T-helper 9 cell (primary cell): ENCODE data around the gene DPEP2NB.
A peak's percentile ranks its signal among the peaks of the same experiment; 100 is the strongest.
"Not testable (repeated sequence)": the region's sequence is repeated elsewhere in the genome, so short reads cannot be mapped to it uniquely, and the experiment has no call there.

Experiments used
- DNase-seq: peaks from one replicate; pipeline ENCODE4 v3.0.0-alpha.2; 2020
- total RNA-seq, 2 donors: gene quantifications; one replicate each; lab custom pipeline; 2026; lab: John Stamatoyannopoulos, UW

Gene DPEP2NB
- total RNA-seq = 0.07 to 0.24 reads per million in 2 donors

GRCh38 chr16:68015681-68016080 is at the start of gene DPEP2NB:
TSS of gene DPEP2NB (minus strand) at chr16:68015911. CDS start at chr16:68015770, 141 bp downstream.
- no peak for DNase-seq

- peak; percentile 66 for DNase-seq
Observed at GRCh38 chr16:68064791-68065365, 49.2 kb upstream of the DPEP2NB start.

- no peak for DNase-seq
Observed at GRCh38 chr16:68062910-68063393, 47.2 kb upstream of the DPEP2NB start.

- no peak for DNase-seq
Observed at GRCh38 chr16:68061396-68061795, 45.7 kb upstream of the DPEP2NB start.

- DNase-seq = no peak
Observed at GRCh38 chr16:68059804-68060203, 44.1 kb upstream of the DPEP2NB start.

GRCh38 chr16:68055395-68055794 is 39.7 kb upstream of the DPEP2NB start:
- DNase-seq = no peak

GRCh38 chr16:68049449-68049848 is 33.7 kb upstream of the DPEP2NB start:
- DNase-seq = no peak

GRCh38 chr16:68047987-68048386 is 32.3 kb upstream of the DPEP2NB start:
- DNase-seq = no peak

GRCh38 chr16:68046106-68046505 is 30.4 kb upstream of the DPEP2NB start:
- no peak for DNase-seq

- no peak for DNase-seq
Observed at GRCh38 chr16:68041783-68042182, 26.1 kb upstream of the DPEP2NB start.

GRCh38 chr16:68040506-68041288 is 25.0 kb upstream of the DPEP2NB start:
- peak; percentile 91 for DNase-seq

- DNase-seq = no peak
Observed at GRCh38 chr16:68037841-68038597, 22.3 kb upstream of the DPEP2NB start.

GRCh38 chr16:68035227-68035626 is 19.5 kb upstream of the DPEP2NB start:
- DNase-seq = no peak

GRCh38 chr16:68033101-68033500 is 17.4 kb upstream of the DPEP2NB start:
- no peak for DNase-seq

GRCh38 chr16:68031951-68032350 is 16.2 kb upstream of the DPEP2NB start:
- no peak for DNase-seq

GRCh38 chr16:68030108-68030507 is 14.4 kb upstream of the DPEP2NB start:
- DNase-seq = not testable (repeated sequence)

- DNase-seq = no peak
Observed at GRCh38 chr16:68028996-68029395, 13.3 kb upstream of the DPEP2NB start.

- peak; percentile 92 for DNase-seq
Observed at GRCh38 chr16:68022728-68023537, 7.2 kb upstream of the DPEP2NB start, which contains the start of the genes DDX28 and DUS2. TSS of gene DDX28 (minus strand) at chr16:68023232. CDS start at chr16:68023202, 30 bp downstream. TSS of gene DUS2 (plus strand) at chr16:68023284. CDS start at chr16:68038024, 14,740 bp downstream.

GRCh38 chr16:68022278-68022727 is 6.6 kb upstream of the DPEP2NB start:
- DNase-seq = peak; percentile 8

- DNase-seq = no peak
Observed at GRCh38 chr16:68021490-68021889, 5.8 kb upstream of the DPEP2NB start.

- no peak for DNase-seq
Observed at GRCh38 chr16:68019167-68019680, 3.5 kb upstream of the DPEP2NB start.

GRCh38 chr16:68013440-68013839 is 2.3 kb downstream of the DPEP2NB start:
- no peak for DNase-seq
